Omental fat pad (tissue), 4 donors: Measurements from ENCODE around the gene CCDC87. TPM values are rescaled to one million over a fixed set of nuclear protein-coding genes. Genes with fewer than 3 reads are reported as not detected.
A peak's percentile ranks its signal among the peaks of the same experiment; 100 is the strongest.
"Not testable (repeated sequence)": the region's sequence is repeated elsewhere in the genome, so short reads cannot be mapped to it uniquely, and the experiment has no call there.

ENCODE experiments used
- ATAC-seq: fragments of 150-250 bp; one replicate; pipeline ENCODE4 v1.9.1; 2016; ENCODE audit warnings: mild to moderate bottlenecking, moderate library complexity; ENCODE audit not compliant: low FRiP score
- DNase-seq: peaks from one replicate; pipeline ENCODE4 v3.0.0-alpha.2; 2019; ENCODE audit warnings: low spot score
- total RNA-seq, 4 donors: library from RNA; depleted of rRNA; stranded (reverse); fragments of >200 nt; gene quantifications; one replicate each; pipeline ENCODE4 v1.1.0, GENCODE V29; 2016
- TF ChIP-seq, protein P1 (sequence below), 3 donors: fragments of 450-650 bp; IDR thresholded peaks; one replicate each; pipeline ENCODE4 v1.5.1; 2016 to 2017; ENCODE audit warnings: antibody characterized with exemption in 3 of 3, mild to moderate bottlenecking in 3 of 3, moderate library complexity in 2 of 3

CCDC87 gene
- total RNA-seq, 4 donors from 2014 or later = 0.19 to 0.28 TPM; not detected in 2

DNA sequence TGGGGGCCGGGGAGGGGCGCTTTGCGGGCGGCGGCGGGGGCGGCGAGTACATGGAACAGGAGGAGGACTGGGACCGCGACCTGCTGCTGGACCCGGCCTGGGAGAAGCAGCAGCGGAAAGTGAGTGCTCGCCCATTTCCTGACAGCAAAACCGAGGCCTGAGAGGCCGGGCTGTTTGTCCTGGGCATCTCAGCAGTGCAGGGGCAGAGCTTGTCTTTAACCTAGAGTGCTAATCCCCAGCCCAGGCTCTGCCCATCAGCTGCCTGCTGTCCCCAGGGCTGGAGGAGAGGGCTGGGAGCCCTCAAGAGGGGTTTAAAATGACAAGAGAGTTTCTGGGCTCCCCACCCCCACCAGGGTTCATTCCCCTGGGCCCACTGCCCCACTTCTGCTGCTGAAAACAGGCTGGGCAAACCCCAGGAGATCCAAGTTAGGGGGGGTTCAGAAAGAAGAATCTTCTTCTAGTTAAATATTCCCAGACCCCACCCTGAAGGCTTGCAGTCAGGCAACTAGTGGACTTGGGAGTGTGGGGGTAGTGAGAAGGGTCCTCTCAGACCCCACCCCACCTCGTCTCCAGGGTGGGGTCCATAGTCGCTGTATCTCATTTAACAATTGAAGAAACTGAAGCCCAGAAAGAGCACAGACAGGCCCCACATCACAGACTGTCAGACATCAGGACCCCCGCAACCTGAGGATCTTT lies 45.7 kb downstream of the CCDC87 start:
- TF ChIP-seq, protein P1, sequence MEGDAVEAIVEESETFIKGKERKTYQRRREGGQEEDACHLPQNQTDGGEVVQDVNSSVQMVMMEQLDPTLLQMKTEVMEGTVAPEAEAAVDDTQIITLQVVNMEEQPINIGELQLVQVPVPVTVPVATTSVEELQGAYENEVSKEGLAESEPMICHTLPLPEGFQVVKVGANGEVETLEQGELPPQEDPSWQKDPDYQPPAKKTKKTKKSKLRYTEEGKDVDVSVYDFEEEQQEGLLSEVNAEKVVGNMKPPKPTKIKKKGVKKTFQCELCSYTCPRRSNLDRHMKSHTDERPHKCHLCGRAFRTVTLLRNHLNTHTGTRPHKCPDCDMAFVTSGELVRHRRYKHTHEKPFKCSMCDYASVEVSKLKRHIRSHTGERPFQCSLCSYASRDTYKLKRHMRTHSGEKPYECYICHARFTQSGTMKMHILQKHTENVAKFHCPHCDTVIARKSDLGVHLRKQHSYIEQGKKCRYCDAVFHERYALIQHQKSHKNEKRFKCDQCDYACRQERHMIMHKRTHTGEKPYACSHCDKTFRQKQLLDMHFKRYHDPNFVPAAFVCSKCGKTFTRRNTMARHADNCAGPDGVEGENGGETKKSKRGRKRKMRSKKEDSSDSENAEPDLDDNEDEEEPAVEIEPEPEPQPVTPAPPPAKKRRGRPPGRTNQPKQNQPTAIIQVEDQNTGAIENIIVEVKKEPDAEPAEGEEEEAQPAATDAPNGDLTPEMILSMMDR (IDR thresholded peaks at IDR 0.05) = no peak
- DNase-seq (no peak), ATAC-seq (no peak)

DNA sequence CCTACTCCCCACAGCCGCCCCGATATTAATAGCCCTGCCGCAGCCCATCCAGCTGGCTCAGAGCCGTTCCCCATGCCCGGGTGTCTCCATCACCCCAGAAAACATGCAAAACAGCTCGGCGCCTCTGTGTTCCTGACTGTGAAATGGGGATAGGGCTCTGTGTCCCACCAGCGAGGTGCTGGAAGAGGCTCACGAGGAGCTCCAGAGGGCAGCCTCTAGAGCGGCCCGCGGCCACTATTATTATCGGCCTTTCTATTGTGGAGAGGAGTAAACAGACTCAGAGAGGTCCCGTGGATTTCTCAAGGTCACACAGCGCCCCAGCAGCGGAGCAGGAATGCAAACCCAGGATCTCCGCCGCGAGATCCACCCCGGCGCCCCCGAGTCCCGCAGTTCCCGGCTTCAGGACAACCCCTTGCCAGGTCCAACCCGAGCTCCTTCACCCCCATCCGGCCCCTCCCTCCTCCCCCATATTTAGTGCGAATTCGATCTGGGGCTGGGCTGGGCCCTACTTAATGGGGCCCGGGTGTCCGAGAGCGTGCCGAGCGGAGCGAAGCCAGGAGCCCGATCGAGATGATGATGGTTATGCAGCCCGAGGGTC lies 46.4 kb downstream of the CCDC87 start, which contains the start of gene ACTN3:
Gene ACTN3, plus strand, starts transcription at position 536 of the 598 bp plus-strand sequence. Its CDS starts 35 bp downstream, at position 571.
- TF ChIP-seq, protein P1 (IDR thresholded peaks at IDR 0.05) = no peak
- no peak for ATAC-seq
- no peak for DNase-seq

DNA sequence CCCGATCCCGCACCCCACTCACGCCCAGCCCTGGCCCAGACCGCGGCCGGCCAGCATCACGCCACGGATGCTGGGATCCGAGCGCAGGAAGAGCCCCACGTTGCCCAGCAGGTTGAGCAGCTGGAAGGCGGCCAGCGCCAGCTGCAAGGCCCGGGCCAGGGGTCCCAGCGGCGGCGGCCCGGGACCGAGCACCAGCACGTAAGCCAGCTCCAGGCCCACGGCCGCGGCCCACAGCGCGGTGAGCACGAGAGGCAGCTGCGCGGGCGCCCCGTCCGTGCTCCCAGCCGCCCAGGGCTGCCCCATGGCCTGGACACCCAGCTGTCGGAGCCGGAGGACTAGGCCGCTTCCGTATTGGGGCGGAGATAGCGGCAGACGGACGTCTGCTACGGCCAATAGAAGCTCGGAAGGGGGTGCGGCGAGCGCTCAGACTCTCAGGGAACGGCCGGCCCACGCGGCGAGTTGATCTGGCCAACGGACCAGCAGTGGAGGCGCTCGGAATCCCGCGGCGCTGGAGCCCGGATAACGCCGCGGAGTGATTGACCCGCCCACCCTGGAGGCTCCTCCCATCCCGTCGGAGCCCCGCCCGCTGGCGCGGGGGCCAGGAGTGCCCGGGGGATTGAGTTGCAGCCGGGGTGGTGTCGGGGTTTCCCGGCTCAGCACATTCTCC lies 47.0 kb downstream of the CCDC87 start, which contains the start of gene ZDHHC24:
Gene ZDHHC24, minus strand, starts transcription at position 348 of the 667 bp plus-strand sequence. Its CDS starts 45 bp downstream, at position 303.
- peak; percentile 98 for ATAC-seq
- TF ChIP-seq, protein P1 (IDR thresholded peaks at IDR 0.05) = no peak
- DNase-seq = peak; percentile 83

DNA sequence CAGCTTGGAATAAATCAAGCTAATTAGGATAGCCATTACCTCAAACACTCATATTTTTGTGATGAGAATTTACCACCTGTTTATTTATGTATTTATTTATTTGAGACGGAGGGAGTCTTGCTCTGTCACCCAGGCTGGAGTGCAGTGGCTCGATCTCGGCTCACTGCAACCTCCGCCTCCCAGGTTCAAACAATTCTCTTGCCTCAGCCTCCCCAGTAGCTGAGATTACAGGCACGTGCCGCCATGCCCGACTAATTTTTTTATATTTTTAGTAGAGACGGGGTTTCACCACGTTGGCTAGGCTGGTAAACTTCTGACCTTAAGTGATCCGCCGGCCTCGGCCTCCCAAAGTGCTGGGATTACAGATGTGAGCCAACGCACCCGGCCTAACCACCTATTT lies 47.9 kb downstream of the CCDC87 start:
- not testable (repeated sequence) for ATAC-seq, DNase-seq

DNA sequence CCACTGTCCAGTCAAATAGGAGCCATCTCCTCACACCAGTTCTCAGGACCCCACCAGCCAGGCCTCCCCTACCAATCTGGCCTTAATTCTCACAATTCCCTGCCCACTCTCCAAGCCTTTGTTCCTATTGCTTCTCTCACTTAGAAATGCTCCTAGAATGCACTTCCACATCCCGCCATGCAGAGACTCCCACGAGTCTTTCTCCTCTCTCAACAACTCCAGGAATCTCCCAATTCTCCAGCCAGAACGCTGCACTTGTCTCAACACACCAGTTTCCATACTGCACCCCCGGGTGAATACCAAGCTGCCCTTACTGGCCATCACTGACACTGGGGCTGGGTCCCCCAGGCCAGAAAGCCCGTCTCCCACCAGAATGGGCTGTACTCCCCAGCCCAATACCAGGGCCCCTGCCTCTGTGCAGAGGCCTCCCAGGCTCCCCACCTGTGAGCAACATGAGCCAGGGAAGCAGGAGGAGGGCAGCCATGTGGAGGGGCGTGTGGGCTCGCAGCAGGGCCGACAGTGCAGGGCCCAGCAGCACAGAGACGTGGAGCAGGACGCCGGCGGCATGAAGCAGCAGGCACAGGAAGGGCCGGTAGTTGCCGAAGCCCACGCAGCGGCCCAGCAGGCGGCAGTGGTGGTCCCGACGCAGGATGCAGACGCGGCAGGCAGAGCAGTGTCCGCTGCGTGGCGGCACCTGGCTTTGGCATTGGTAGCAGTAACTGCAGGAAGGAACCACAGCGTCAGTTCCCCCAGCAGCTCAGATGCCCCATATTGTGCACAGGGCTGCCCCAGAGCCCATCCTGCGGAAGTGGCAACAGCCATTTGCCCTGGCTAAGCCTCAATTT lies 49.4 kb downstream of the CCDC87 start:
- no peak for DNase-seq
- ATAC-seq = no peak
- TF ChIP-seq, protein P1 (IDR thresholded peaks at IDR 0.05) = no peak

DNA sequence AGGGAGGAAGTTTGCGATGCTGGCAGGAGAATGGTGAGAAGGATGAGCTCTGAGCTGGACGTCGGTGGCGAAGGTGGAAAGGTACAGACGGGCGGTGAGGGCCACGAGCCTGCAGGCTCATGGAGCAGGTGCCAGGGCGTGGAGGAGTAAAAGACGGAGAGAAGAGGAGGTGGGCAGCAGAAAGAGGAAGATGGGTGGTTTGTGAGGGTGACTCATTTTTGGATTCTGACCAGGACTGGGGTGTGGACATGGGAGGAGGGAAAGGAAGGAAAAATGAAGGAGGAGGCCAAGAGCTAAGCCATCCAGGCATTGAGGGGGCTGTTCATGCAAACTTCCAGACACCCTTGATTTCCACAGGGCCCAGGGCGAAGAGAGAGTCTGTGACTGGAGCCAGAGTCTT lies 50.5 kb downstream of the CCDC87 start:
- TF ChIP-seq, protein P1 (IDR thresholded peaks at IDR 0.05) = no peak
- ATAC-seq (peak; percentile 11), DNase-seq (no peak)

DNA sequence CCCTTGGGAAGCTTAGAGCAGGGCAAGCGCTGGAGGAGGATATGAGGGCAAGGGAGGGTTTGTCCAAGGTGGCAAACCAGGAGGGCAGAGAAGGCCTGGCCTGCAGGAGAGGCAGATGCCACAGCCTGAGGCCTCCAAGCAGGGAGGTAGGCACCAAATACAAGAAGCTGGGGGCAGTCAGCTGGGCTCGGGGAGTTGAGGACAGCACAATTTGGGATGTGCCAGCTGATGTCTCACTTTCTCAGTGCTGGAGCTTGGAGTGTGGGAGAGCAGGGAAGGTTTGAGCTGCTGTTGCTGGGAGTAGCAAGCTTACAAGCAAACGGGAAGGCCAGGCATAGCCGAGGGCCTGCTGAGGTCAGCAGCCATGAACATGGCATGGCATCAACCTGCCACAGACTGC lies 51.0 kb downstream of the CCDC87 start:
- DNase-seq = no peak
- TF ChIP-seq, protein P1 (IDR thresholded peaks at IDR 0.05) = no peak
- no peak for ATAC-seq

DNA sequence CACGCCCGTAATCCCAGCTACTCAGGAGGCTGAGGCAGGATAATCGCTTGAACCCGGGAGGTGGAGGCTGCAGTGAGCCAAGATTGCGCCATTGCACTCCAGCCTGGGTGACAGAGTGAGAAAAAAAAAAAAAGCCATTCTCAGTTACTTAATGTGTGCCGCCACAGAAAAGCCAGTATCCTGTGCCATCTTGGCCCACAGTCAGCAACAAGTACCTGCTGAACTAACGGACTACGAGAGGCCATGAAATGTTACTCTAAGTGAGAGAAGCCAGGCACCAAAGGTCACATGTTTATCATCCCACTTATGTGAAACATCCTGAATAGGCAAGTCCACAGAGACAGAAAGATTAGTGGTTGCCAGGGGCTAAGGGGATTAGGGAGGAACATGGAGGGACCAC lies 52.3 kb downstream of the CCDC87 start:
- not testable (repeated sequence) for ATAC-seq, DNase-seq
